ENCODE data around the gene MYH13.

MYH13 gene

DNA sequence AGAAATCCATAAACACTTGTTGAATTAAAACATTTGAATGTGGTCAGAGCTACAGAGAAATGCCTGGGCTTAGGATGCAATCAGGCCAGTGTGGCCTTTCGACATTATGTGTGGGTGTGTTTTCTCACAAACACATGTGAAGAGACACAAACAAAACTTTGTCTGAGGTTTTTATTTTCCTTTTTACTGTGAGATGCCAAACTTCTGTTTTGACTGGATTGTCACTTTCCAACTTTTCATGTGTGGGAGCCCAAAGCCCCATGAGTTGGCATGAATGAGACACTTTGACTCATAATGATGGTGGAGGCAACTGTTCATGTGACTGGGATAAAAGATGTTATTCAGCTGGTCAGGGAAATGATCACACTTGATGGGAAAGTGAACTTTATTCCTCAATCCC, 102.5 kb downstream of the MYH13 start:
- no peak for DNase-seq (ENCODE audit: low spot score)
- in situ Hi-C loops (cut with MboI; ENCODE audit: low pct_unique_long_range_greater_than_20kb, low sequenced_read_pairs, unreplicated experiment), result no loop called here
- TF ChIP-seq, protein P1, sequence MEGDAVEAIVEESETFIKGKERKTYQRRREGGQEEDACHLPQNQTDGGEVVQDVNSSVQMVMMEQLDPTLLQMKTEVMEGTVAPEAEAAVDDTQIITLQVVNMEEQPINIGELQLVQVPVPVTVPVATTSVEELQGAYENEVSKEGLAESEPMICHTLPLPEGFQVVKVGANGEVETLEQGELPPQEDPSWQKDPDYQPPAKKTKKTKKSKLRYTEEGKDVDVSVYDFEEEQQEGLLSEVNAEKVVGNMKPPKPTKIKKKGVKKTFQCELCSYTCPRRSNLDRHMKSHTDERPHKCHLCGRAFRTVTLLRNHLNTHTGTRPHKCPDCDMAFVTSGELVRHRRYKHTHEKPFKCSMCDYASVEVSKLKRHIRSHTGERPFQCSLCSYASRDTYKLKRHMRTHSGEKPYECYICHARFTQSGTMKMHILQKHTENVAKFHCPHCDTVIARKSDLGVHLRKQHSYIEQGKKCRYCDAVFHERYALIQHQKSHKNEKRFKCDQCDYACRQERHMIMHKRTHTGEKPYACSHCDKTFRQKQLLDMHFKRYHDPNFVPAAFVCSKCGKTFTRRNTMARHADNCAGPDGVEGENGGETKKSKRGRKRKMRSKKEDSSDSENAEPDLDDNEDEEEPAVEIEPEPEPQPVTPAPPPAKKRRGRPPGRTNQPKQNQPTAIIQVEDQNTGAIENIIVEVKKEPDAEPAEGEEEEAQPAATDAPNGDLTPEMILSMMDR (IDR thresholded peaks at IDR 0.05; ENCODE audit: extremely low read depth, insufficient read depth, missing control alignments), result no peak

DNA sequence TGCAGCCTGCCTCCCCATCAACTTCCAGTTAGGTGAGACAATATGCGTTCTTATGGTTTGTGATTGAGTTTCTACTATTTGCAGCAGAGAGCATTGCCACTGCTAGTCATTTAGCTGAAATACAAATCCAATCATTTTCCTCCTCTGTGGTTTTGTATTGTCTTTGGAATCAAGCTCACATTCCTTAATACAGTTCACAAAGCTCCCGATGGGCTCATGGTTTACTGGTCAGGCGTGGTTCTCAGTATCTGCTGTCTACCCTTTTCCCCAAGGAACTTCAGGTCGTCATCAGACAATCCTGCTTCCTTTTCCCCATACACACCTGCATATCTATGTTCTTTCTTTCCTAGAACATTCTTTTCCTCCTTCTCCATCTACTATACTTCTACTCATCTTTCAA, 104.8 kb downstream of the MYH13 start:
- TF ChIP-seq, protein P1 (IDR thresholded peaks at IDR 0.05; ENCODE audit: extremely low read depth, insufficient read depth, missing control alignments), result no peak
- in situ Hi-C loops (cut with MboI; ENCODE audit: low pct_unique_long_range_greater_than_20kb, low sequenced_read_pairs, unreplicated experiment), result no loop called here
- DNase-seq (ENCODE audit: low spot score), result no peak

DNA sequence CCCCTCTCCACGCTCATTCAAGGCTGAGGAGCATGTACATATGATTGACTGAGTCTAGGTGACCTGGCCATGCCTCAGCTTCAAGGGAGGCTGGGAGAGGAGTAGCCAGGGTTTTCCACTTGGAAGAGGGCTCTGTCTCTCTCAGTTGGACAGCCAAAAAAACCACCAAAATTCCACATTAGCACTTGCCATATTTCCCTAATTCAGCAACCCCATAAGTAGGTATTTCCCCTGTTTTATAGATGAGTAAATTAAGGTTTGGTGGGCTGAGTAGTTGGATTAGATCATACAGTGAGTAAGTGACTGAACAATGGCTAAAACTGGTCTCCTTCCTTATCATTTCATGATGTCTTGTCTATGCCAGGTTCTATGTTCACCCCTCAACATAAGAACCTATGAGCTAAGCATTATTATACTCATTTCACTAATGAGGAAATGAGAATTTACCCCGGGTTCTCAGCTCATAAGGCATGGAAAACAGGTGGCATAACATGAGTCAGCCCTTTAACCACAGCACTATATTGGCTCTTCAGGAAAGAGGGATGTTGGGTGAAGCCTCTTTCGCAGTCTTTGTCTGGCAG, 106.4 kb downstream of the MYH13 start:
- DNase-seq (ENCODE audit: low spot score), result no peak
- TF ChIP-seq, protein P1 (IDR thresholded peaks at IDR 0.05; ENCODE audit: extremely low read depth, insufficient read depth, missing control alignments), result no peak
- in situ Hi-C loops (cut with MboI; ENCODE audit: low pct_unique_long_range_greater_than_20kb, low sequenced_read_pairs, unreplicated experiment), result no loop called here

DNA sequence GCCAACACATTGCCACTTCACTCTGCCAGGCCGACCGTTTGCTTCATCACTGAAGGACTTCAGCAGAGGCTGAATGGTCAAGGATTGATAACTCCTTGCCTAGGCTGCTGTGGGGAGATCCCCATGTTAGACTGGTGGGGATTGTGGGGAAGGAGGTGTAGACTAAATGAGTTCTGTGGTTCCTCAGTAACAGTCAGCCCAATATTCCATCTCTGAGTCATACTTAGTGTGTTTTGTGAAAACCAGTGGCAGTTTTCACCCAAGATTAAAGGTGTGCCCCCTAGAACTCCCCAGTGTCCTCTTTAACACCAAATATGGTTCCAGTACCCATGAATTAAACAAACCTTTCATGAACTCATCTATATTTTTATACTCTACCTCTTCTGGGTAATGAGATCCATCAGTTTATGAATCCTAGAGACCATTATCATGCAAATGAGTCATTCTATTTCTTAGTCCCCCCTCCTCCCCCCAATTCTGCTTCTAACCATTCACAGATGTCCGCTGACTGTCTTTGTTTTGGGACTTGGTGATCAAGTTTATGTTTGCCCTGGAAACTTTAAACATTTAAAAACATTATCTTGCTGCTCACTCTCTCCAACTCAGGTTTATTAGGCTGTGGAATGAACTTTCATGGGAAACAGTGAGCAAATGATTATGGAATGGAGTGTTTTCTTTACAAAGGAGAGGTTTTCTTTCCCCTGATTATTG, 107.6 kb downstream of the MYH13 start:
- DNase-seq (ENCODE audit: low spot score), result peak; percentile 23
- in situ Hi-C loops (cut with MboI; ENCODE audit: low pct_unique_long_range_greater_than_20kb, low sequenced_read_pairs, unreplicated experiment), result no loop called here
- TF ChIP-seq, protein P1 (IDR thresholded peaks at IDR 0.05; ENCODE audit: extremely low read depth, insufficient read depth, missing control alignments), result no peak

DNA sequence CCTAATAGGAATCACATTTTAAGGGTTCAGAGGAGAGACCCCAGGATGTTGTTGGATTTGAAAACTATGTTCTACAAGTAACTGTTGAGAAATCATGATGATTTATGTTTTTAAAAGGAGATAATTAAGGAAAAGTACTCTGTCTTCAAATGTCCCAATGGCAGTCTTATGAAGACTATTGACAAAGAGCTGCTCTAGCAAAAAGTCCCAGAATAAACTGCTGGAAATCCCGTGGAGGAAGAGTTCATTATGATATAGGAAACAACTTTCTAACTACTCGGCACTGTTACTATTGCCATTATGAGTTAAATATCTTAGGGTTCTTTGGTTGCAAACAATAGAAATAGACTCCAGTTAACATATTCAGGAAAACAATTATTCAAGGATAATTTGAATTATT, 108.8 kb downstream of the MYH13 start:
- TF ChIP-seq, protein P1 (IDR thresholded peaks at IDR 0.05; ENCODE audit: extremely low read depth, insufficient read depth, missing control alignments), result no peak
- in situ Hi-C loops (cut with MboI; ENCODE audit: low pct_unique_long_range_greater_than_20kb, low sequenced_read_pairs, unreplicated experiment), result no loop called here
- no peak for DNase-seq (ENCODE audit: low spot score)

DNA sequence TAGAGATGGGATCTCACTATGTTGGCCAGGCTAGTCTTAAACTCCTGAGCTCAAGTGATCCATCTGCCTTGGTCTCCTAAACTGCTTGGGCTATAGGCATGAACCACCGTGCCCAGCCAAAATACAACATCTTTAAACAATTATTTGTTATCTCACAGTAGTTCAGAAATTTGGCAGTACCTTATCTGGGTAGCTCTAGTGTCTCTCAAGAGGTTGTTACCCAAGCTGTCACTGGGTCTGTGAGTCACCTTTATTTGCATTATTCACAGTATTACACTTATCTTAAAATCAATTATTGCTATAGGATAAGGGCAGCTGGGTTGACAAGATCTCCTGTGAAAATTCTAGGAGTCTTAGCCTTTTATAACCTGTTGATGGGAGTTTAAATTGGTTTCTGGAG, 110.4 kb downstream of the MYH13 start:
- in situ Hi-C loops (cut with MboI; ENCODE audit: low pct_unique_long_range_greater_than_20kb, low sequenced_read_pairs, unreplicated experiment), result no loop called here
- TF ChIP-seq, protein P1 (IDR thresholded peaks at IDR 0.05; ENCODE audit: extremely low read depth, insufficient read depth, missing control alignments), result no peak
- no peak for DNase-seq (ENCODE audit: low spot score)

Measured in GM13977 (cell line).